NCI-H2029 treated with DMSO at 0.1 percent for 48 hours (cell line): Measurements from ENCODE around the gene ARID1B.

Source experiments
- DNase-seq: peaks from one replicate; lab custom pipeline; 2025; lab: John Stamatoyannopoulos, UW

ARID1B gene

DNA sequence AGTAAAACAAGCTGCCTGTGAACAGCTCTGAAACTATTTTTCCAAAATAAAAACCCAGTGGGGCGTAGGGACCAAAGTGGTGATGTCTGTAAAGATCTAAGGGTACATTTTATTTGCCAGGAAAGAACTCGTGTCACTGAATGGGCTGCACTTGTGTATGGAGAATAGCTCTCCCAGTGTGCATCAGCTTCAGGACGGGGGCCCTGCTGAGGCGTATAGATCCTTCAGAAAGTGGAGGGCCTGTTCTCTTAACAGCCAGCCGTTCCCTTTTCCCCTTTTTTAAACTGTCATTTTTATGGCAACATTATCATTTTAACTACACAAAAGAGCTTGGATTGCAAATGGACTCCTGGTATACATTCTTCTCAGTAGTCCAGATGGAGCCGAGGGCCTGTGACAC is 408.8 kb downstream of the ARID1B start:
- DNase-seq, result no peak

DNA sequence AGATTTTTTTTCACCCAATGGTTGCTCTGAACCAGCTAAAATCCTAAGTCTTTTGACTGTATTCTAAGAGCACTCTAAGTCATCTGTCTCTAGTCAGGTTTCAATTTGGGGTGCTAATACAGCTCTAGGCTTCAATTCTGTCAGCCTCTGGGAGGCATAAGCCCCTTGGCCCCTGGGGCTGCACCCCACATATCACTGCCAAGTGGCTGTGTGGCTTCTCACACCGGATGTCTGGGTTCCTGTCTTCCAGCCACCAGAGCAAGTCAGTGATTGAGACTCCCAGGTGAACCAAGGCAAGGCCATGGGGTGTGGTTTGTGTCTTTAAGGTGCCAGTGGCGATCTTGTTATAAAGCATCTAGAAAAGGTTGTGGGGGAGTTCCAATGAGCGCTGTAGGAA is 409.6 kb downstream of the ARID1B start:
- no peak for DNase-seq

DNA sequence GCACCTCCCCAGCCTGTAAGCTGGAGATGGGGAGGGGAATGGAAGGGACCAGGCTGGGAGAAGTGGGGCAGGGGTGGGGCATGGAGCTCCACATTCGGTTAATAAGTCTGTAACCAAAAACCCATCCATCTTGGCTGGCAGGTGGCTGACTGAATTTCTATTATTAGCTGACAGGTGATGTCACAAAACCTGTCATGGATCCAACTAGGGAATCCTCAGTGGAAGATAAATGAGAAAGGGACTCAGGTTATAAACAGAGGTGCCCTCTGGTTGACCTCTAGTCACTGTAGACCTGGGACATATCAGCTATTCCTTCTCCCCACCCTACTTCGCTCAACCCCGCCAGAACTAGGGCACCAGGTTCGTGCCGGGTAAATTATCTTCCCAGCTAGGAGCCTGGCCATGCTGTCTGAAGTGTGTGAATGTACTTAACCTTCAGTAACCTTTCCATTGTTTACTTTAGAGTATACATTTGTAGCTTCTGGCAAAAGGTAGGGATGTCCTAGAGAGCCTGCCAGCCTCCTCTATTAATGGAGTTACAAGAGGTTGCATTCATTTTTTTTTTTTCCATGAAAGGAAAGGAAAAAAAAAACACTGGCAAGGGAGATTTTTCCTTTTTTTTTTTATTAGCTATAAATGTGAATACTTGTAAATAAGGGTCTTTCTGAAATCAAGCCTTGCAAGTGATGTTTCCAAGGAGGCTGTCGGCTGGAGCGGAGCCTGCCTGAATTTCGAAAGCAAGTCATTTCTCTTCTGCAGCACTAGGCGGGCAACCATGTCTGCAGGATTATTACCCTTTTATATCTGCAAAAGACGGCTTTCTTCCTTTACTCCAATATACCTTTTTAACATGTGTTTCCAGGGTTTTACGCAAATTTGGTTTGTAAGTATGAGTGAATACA is 410.3 kb downstream of the ARID1B start:
- DNase-seq, result peak; percentile 98

DNA sequence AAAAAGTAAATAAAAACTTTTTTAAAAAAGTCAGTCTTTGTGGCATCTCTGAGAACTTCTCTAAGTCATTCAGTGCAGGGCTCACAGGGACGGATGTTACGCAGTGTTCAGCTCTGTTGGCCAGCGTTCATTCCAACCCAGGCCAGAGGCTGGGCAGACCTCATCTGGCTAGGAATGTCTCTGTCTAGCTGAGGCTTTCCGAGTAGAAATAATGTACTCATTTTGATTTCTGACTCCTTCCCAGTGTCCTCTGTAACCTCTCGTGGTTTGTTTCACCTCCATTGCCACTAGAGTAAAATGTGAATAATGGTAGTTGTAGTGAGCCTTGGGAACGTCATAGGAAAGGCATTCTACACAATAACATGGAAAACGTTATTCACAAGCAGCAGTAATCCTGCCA is 411.0 kb downstream of the ARID1B start:
- DNase-seq, result no peak

DNA sequence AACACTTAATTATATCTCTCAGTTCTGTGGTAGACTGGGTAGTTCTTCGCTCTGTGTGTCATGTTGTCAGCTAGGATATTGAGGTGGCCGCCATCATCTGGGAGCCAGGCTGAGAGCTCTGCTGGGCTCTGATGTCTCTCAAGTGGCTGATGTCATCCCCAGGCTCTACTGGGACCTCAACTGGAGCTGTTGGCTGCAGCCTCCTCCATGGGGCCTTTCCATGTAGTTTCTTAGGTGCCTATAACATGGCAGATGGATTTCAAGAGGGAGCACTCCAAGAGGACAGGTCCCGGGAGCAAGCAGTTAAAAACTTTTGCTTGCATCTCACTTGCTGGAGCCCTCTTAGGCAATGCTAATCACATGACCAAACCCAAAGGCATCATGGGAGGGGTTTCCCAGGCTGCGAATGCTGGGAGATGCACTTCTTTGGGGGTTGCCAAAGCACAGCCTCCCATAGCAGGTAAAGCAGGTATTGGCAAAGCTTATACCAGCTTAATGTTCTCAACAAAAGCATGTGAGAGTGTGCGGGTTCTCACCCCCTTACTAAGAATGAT is 416.3 kb downstream of the ARID1B start:
- no peak for DNase-seq

DNA sequence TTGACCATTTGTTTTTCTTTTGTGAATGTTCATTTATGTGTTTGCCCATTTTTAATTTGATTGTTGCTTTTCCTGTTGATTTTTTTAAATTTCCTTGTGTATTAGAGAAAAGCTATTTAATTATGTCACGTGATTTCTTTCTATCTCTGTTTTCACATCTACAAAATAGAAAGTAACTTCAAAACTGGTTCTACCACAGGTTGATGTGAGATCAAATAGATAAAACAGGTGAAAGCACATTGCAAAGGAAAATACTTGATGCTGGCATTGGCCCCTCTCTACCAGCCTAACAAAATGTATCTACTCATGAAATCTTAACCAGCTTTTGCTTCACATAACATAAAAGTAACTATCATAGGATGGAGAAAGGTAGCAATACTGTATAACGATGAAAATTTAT is 416.9 kb downstream of the ARID1B start:
- peak; percentile 42 for DNase-seq

DNA sequence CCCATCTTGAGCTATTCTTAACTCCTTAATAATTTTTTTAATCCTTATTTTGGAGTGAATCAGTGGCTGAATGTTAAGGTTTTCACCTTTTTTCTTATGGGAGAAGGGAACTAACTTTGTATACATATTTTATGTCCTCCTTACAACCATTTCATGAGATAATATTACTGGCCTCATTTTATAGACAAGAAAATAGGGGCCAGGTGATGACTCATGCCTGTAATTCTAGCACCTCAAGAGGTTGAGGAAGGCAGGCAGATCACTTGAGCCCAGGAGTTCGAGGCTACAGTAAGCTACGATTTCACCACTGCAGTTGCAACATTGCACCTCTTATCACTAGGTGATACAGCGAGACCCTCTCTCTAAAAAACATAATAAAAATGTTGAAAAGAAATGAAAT is 417.5 kb downstream of the ARID1B start:
- DNase-seq, result peak; percentile 17

DNA sequence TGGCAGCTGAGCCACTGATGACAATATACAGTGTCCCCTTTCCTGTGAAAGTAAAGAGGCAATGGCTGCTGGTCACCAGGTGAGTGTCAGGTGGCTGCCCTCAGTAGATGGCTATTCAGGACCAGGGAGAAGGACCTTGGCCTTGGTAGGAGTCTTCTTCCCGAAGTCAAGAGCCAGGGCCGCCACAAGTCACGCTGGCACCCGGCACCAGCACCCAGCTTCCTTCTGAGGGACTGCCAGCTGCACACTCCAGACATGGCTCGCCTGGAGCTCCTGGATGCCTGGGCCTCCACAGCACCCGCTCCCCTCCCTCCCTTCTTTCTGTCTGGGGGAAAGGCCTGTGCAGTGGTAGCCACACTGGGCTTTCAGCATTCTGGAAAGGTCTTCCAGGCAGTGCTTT is 419.2 kb downstream of the ARID1B start:
- no peak for DNase-seq

DNA sequence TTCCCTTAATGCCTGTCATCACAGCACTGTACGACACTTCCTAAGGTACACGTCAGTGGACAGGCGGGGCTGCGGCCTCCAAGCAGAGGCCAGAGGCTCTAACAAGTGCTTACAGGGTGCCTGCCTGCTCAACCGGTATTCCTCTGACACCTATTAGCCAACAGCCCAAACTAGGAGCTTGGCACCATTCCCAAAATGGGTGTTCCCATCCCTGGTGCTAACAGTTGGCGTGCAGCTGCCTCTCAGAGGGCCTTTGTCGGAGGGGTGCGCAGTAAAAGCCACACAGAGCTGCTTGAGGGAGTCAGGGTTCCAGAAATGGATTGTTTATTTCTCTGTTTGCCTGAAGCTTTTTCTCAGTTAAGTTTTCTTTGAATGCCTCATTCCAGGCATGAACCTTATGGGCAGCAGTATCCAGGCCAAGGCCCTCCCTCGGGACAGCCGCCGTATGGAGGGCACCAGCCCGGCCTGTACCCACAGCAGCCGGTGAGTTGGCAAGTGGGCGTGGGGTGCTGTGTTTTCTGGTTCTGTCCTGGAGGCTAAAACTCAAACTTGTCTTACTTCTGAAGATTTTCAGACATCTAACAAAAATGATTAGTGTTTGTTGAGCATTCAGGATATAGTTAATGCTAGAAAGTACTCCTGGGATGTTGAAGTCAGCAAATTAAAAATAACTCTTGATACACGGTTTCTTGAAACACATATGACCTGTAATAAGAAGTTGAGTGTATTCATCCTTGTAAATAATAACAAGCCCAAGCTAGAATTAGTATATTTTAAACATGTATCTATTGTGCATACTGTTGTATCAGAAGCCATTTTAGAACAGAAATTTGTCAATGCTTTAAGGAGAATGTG is 421.5 kb downstream of the ARID1B start:
- peak; percentile 99 for DNase-seq

DNA sequence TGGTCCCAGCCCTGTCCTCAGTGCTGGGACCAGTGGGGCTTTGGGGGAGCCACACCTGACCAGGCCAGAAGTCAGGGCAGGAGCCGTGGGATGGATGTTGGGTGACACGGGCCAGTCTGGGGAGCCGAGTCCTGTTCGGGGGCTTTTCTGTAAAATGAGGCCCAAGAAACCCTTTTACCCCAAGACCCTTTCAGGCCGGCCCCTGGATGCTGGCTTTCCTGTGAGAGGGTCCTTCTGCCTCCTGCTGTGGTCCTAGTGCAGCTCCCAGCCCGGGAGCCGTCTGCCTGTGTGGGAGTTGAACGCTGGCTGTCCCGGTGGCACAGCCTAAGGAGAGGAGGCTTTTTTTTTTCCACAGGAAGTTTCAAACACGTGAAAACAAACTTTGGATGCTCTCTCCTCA is 422.9 kb downstream of the ARID1B start:
- no peak for DNase-seq

DNA sequence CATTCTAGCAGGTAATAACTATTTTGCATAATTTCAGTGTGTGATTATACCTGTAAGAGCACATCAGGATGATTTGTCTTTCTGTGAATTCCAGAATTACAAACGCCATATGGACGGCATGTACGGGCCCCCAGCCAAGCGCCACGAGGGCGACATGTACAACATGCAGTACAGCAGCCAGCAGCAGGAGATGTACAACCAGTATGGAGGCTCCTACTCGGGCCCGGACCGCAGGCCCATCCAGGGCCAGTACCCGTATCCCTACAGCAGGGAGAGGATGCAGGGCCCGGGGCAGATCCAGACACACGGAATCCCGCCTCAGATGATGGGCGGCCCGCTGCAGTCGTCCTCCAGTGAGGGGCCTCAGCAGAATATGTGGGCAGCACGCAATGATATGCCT is 423.4 kb downstream of the ARID1B start:
- DNase-seq, result no peak

DNA sequence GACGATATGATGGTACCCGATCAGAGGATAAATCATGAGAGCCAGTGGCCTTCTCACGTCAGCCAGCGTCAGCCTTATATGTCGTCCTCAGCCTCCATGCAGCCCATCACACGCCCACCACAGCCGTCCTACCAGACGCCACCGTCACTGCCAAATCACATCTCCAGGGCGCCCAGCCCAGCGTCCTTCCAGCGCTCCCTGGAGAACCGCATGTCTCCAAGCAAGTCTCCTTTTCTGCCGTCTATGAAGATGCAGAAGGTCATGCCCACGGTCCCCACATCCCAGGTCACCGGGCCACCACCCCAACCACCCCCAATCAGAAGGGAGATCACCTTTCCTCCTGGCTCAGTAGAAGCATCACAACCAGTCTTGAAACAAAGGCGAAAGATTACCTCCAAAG is 423.9 kb downstream of the ARID1B start:
- no peak for DNase-seq

DNA sequence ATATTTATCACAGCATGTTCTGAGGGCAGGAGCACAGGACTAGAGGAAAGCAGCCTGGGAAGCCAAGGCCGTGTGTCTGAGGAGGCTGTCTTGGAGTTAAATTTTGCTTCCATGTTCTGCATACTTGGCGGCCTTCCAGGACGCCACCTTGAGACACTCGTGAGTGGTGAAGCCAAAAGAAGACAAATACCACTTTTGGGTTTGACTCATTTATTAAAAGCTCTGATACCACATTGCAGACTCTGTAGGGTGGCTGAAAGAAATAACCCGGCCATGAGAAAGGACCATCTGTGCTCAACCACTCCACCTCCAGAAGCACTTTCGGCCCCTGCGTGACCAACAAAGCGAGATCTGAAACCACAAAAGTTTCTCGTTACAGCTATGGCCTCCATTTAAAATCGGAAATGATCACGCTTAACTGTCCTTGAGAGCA is 426.1 kb downstream of the ARID1B start:
- peak; percentile 54 for DNase-seq

DNA sequence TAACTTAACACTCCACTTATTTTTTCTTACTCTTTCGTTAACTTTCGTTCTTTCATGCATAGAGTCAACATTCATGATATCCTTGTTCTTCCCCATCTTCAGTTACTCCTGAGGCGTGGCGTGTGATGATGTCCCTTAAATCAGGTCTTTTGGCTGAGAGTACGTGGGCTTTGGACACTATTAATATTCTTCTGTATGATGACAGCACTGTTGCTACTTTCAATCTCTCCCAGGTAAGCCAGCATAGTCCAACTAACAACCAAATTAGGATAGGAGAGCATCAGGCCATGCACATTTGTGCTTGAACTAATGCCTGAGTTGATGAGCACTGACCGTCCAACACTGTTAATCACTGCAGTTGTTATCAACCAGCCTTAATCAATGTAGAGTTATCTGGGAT is 426.6 kb downstream of the ARID1B start:
- DNase-seq, result no peak

DNA sequence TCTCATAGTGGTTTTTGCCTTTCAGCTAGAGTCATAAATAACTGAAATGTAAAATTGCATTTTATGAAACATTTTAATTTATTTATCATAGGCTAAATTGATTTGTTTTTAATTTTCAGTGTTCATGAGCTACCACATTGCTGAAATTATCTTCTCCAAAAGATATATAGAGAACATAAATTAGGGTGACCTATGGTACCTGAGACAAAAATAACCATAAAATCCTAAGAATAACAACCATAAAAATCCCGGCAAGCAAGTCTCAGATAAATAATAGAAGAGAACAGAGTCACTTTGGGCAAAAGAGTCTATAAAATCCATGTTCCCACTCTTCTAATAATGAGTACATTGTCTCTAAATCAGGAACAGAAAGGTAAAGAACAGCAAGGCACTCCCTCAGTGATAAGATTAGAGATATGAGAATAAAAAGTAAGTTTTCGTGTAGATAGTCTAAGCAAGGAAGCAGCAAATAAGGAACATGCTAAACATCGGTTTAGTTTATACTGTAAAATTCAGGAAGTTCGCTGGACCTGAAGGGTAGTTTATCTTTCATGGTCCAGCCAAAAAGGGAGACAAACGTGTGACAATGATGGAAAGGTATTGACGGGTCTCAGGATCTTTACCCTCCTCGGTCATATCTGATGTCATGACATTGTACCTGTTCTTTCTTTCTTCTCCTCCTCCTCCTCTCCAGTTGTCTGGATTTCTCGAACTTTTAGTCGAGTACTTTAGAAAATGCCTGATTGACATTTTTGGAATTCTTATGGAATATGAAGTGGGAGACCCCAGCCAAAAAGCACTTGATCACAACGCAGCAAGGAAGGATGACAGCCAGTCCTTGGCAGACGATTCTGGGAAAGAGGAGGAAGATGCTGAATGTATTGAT is 428.5 kb downstream of the ARID1B start:
- no peak for DNase-seq

DNA sequence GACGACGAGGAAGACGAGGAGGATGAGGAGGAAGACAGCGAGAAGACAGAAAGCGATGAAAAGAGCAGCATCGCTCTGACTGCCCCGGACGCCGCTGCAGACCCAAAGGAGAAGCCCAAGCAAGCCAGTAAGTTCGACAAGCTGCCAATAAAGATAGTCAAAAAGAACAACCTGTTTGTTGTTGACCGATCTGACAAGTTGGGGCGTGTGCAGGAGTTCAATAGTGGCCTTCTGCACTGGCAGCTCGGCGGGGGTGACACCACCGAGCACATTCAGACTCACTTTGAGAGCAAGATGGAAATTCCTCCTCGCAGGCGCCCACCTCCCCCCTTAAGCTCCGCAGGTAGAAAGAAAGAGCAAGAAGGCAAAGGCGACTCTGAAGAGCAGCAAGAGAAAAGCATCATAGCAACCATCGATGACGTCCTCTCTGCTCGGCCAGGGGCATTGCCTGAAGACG is 429.2 kb downstream of the ARID1B start:
- DNase-seq, result no peak

DNA sequence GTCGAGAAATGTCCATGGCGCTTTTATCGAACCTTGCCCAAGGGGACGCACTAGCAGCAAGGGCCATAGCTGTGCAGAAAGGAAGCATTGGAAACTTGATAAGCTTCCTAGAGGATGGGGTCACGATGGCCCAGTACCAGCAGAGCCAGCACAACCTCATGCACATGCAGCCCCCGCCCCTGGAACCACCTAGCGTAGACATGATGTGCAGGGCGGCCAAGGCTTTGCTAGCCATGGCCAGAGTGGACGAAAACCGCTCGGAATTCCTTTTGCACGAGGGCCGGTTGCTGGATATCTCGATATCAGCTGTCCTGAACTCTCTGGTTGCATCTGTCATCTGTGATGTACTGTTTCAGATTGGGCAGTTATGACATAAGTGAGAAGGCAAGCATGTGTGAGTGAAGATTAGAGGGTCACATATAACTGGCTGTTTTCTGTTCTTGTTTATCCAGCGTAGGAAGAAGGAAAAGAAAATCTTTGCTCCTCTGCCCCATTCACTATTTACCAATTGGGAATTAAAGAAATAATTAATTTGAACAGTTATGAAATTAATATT is 430.4 kb downstream of the ARID1B start:
- no peak for DNase-seq

DNA sequence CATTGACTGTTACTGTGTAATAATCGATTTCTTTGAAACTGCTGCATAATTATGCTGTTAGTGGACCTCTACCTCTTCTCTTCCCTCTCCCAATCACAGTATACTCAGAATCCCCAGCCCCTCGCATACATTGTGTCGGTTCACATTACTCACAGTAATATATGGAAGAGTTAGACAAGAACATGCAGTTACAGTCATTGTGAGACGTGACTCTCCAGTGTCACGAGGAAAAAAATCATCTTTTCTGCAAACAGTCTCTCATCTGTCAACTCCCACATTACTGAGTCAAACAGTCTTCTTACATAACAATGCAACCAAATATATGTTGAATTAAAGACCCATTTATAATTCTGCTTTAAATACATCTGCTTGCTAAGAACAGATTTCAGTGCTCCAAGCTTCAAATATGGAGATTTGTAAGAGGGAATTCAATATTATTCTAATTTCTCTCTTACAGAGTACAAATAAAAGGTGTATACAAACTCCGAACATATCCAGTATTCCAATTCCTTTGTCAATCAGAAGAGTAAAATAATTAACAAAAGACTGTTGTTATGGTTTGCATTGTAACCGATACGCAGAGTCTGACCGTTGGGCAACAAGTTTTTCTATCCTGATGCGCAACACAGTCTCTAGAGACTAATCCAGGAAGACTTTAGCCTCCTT is 432.8 kb downstream of the ARID1B start:
- no peak for DNase-seq

DNA sequence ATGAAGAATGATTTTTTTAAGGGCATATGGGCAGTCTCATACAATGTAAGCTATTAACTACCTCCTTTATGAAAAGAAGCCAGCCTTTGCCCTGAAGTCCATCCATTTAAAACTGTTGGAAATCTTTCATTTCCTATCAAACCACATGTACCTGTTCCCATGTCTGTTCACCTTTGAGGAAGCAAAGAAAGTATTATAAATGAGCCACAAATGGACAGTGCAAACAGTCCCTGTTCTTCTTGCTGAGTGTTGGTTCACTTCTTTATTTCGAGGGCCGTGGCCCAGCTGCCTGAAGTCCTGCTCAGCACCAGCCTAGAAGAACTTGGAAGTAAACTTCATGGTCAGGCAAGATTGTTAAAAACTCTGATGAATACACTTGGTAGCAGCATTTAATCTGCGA is 433.8 kb downstream of the ARID1B start:
- DNase-seq, result no peak

DNA sequence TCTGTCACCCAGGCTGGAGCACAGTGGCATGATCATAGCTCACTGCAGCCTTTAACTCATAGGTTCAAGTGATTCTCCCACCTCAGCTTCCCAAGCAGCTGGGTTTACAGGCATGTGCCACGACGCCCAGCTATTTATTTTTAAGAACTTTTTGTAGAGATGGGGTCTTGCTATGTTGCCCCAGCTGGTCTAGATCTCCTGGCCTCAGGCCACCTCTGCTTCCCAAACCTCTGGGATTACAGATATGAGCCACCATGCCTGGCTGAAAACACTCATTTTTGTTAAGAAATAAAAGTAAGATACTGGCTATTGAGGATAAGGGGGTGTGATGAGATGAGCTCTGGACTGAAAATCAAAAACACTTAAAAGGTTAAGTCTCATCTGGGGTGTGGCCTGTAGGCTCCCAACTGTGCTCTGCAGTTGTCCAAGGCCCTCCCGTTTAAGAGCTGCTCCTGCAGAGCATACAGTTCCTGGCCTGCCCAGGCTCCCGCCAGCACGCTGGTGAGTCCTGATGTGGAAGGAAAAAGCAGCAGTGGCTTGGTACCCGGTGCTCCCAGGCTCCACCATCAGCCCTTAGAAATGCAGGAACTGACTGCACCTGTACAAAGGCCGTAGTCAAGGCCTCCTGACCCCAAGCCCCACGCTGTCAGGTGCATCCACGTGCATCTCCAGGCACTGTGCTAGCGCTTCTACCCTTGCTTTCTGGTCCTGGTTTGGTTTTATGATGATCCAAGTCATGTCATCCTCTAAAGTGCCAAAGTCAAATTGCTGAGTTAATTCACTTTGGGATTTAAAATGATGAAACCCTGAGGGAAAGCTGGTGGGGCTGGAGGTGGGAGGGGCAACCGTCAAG is 434.7 kb downstream of the ARID1B start:
- DNase-seq, result no peak
